Subcutaneous adipose tissue (tissue), 4 donors: ENCODE results near the gene STK32B. TPM values are rescaled to one million over a fixed set of nuclear protein-coding genes. Genes with fewer than 3 reads are reported as not detected.

ENCODE experiments used
- total RNA-seq, 4 donors: library from RNA; depleted of rRNA; stranded (reverse); fragments of >200 nt; gene quantifications; one replicate each; pipeline ENCODE4 v1.1.0, GENCODE V29; 2016
- TF ChIP-seq, protein P1 (sequence below): fragments of 450-650 bp; IDR thresholded peaks from one replicate; pipeline ENCODE4 v1.5.1; 2016; ENCODE audit warnings: low read depth, mild to moderate bottlenecking, control low read depth, antibody characterized with exemption, moderate library complexity

Gene STK32B
- total RNA-seq, 4 donors from 2014 or later, result 1.3 to 3.2 (median 2.3) TPM

DNA sequence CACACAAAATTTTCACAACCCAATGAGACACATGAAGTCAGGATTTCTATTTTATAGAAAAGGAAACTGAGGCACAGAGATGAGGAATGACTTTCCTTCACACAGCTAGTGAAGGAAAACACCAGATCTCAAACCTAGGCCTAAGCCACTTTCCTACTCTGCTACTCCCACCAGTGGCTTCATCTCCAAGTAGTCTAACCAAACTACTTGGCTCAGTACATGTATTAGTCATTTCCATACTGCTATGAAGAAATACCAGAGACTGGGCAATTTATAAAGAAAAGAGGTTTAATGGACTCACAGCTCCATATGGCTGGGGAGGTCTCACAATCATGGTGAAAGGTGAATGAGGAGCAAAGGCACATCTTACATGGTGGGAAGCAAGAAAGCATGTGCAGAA, 460.5 kb downstream of the STK32B start:
- TF ChIP-seq, protein P1, sequence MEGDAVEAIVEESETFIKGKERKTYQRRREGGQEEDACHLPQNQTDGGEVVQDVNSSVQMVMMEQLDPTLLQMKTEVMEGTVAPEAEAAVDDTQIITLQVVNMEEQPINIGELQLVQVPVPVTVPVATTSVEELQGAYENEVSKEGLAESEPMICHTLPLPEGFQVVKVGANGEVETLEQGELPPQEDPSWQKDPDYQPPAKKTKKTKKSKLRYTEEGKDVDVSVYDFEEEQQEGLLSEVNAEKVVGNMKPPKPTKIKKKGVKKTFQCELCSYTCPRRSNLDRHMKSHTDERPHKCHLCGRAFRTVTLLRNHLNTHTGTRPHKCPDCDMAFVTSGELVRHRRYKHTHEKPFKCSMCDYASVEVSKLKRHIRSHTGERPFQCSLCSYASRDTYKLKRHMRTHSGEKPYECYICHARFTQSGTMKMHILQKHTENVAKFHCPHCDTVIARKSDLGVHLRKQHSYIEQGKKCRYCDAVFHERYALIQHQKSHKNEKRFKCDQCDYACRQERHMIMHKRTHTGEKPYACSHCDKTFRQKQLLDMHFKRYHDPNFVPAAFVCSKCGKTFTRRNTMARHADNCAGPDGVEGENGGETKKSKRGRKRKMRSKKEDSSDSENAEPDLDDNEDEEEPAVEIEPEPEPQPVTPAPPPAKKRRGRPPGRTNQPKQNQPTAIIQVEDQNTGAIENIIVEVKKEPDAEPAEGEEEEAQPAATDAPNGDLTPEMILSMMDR, result no peak

DNA sequence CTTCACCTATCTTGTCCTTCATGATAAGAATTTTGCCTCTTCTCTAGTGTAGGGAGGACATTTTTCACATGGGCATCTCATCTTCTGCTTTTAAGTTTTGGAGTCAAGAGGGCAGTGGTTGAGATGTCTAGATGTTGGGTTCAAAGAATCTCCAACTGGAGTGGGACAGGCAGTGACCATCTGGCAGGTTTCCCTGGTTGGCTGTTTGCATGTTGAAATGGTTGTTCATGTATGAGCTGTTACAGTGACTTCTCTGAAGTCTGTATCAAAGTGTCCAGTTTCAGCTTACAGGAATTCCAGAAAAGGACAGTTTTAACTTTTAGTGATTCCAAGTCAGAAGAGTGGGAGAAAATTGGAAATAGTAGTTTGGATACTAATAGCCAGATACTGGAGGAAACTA, 464.4 kb downstream of the STK32B start:
- TF ChIP-seq, protein P1, result no peak

DNA sequence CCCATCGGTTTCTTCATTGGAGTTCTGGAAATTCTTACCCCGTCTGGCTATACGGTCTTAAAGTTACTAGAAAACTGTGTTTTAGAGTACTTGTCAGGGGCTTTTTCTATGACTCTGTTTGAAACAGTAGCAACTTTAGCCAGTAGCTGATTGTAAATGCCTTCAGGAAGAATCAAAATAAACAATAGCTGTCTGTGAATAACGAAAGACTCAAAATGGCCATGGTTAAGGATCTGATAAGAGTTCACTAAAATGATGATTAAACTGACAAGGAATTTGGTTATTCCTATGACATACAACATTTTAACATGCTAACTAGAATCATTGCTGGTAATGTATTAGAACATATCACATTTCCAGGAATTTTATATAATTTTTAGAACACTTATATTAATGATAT, 466.1 kb downstream of the STK32B start:
- TF ChIP-seq, protein P1, result no peak

DNA sequence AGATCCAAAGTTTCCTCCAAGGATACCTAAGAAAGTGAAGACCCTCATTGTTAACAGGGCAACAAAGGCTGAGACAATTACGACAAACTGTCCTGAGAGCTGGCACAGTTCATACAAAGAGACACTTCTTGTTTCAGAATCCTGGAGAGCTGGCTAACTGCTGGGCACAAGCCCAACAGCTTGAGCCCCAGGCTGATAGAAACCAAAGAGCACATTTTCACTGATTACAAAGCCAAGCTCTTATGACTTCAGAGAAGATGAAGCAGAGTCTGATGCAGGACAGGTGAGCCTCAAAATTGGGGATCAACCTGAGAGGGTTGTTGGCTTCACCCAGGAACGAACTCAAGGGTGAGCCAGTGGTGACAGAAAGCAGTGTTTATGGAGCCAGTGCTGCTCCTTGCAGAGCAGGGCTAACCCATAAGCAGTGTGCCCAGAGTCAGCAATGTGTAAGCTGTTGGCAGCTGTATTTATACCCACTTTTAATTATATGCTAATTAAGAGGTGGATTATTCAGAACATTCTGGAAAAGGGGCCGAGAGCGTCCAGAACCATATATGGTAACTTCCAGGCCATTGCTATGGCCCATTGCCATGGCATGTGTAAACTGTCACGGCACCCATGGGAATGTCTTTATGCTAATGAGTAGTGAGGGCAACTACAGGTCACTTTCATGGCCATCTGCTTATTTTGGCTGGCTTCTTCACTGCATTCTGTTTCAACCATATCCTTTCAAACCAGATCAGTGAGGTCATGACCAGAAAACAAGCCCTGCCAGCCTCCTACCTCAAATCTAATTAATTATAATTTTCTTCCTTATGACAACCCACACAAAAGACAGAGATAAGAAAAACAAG, 473.4 kb downstream of the STK32B start:
- TF ChIP-seq, protein P1, result no peak

DNA sequence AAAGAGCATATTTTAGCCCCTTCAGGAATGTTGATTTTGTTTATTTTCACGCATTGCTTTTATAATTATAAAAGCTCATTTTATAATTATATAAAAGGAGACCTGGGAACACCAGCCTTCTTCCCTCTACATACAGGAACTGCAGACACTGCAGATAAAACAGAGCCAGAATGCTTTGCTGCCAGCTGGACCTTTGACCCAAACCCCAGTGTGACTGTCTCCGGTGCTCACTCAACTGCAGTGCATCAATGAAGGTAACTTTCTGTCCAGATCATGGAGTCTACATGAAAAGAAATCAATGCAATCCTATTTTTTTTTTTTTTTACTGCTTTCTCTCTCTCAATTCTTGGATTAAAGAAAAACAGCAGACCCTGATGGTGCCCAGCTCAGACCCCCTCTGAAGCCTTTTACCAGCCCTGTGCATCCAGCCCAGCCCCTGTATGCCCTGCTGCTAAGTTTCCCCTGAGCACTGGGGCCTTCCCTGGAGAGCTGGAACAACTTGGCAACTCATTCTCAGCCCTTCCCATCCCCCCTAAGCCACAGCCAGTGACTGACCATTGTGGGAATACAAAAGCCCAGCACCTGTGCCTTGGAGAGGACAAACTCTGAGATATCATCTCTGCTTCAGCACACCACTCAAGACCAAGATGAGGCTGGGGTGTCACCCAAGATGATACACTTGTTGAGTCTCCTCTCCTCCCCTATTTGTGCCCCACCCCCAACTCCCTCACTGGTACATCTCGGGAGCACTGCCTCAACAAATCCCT, 475.0 kb downstream of the STK32B start:
- TF ChIP-seq, protein P1, result no peak

DNA sequence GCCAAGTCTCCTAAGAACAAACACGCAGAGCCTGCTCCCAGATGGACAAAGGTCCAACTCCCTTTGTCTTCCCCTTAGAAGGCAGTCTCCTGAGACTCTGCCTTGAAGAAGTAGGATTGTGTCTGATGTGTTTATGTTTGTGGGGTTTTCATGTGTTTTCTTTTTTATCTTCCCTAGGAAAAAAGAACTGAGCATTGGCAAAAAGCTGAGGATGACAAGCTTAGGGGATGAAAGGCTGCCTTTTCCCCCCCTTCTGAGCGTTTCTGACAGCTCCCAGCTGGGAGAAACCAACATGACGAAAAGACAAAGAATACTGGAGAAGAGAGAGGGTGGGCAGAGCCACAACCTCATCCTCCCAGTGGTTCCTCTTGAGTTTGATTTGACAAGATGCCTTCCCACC, 475.9 kb downstream of the STK32B start:
- TF ChIP-seq, protein P1, result no peak

DNA sequence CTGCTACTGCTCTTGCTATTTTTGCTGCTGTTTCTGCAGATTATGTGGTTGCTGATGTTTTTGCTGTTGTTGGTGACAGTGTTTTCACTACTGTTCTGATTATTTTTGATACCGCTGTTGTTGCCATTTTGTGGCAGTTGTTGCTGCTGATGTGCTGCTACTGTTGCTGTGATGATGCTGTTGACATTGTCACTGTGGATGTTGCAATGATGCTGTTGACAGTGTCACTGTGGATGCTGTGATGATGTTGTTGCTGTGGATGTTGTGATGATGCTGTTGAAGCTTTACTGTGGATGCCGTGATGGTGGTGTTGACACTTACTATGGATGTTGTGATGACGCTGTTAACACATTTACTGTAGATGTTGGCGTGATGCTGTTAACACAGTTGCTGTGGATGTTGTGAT, 476.8 kb downstream of the STK32B start:
- TF ChIP-seq, protein P1, result no peak
